CD4-positive, alpha-beta T cell (primary cell): ENCODE measurements around the gene XRCC4. TPM values are rescaled to one million over a fixed set of nuclear protein-coding genes. Genes with fewer than 3 reads are reported as not detected.
A peak's percentile ranks its signal among the peaks of the same experiment; 100 is the strongest.

ENCODE experiments used
- ATAC-seq: fragments of 200-7000 bp; cut with Tn5 transposase; one replicate; pipeline ENCODE4 v1.10.0; 2022; ENCODE audit warnings: mild to moderate bottlenecking; ENCODE audit not compliant: poor library complexity
- CTCF ChIA-PET: fragments of 350-600 bp; sonication (Branson Sonifier 250); formaldehyde crosslinking; loops from one replicate; lab custom pipeline; 2021; ENCODE audit warnings: antibody characterized with exemption, inconsistent platforms; lab: Charles Lee
- POLR2A ChIA-PET: fragments of 350-600 bp; sonication (Branson Sonifier 250); formaldehyde crosslinking; loops from one replicate; lab custom pipeline; 2021; ENCODE audit warnings: antibody characterized with exemption, inconsistent platforms; lab: Charles Lee
- DNase-seq, 14 experiments: peaks; one replicate each; pipeline ENCODE4 v3.0.0-alpha.2; 2013 to 2020; ENCODE audit warnings: mixed read lengths in 2 of 14
- H3K27ac ChIP-seq, 2 donors: one replicate each; pipeline versions ENCODE4 v1.5.1 to v1.7.0; 2013; ENCODE audit warnings: low read length in 2 of 2, low read depth in 1 of 2, mild to moderate bottlenecking in 1 of 2
- H3K27me3 ChIP-seq, 2 experiments: 1 replicate in 1 of 2; 2 replicates in 1 of 2; pipeline versions ENCODE4 v1.6.1 to v1.7.0; 2013; ENCODE audit warnings: low read length in 2 of 2, control low read depth in 1 of 2, mild to moderate bottlenecking in 1 of 2, moderate library complexity in 1 of 2; ENCODE audit not compliant: insufficient read depth in 2 of 2, control insufficient read depth in 1 of 2
- H3K36me3 ChIP-seq: one replicate; pipeline ENCODE4 v1.6.1; 2013; ENCODE audit warnings: low read length, control low read depth; ENCODE audit not compliant: insufficient read depth
- H3K4me1 ChIP-seq: one replicate; pipeline ENCODE4 v1.6.1; 2013; ENCODE audit warnings: low read length, control low read depth; ENCODE audit not compliant: insufficient read depth
- H3K4me3 ChIP-seq: one replicate; pipeline ENCODE4 v1.5.1; 2013; ENCODE audit warnings: mild to moderate bottlenecking, low read length, moderate library complexity
- H3K9me3 ChIP-seq, 2 experiments: 1 replicate in 1 of 2; 2 replicates in 1 of 2; pipeline versions ENCODE4 v1.6.1 to v1.7.0; 2013; ENCODE audit warnings: low read length in 2 of 2, mild to moderate bottlenecking in 2 of 2, control low read depth in 1 of 2, moderate library complexity in 1 of 2; ENCODE audit not compliant: control insufficient read depth in 1 of 2, insufficient read depth in 1 of 2
- H3K27ac Mint-ChIP-seq: one replicate; pipeline ENCODE4 v1.8.0; 2020; ENCODE audit warnings: mixed read lengths
- H3K27me3 Mint-ChIP-seq: one replicate; pipeline ENCODE4 v1.8.0; 2021; ENCODE audit warnings: mixed read lengths
- H3K36me3 Mint-ChIP-seq: one replicate; pipeline ENCODE4 v1.8.0; 2021; ENCODE audit warnings: low read depth, mixed read lengths
- H3K4me1 Mint-ChIP-seq: one replicate; pipeline ENCODE4 v1.8.0; 2021; ENCODE audit warnings: low read depth, mixed read lengths
- H3K4me3 Mint-ChIP-seq: one replicate; pipeline ENCODE4 v1.8.0; 2020; ENCODE audit warnings: mild to moderate bottlenecking, mixed read lengths
- H3K9me3 Mint-ChIP-seq: one replicate; pipeline ENCODE4 v1.8.0; 2020; ENCODE audit warnings: mixed read lengths
- intact Hi-C, 2 experiments: fragments of 100-400 bp; cut with DNase I in 1 of 2; cut with micrococcal nuclease in 1 of 2; formaldehyde crosslinking; loops; one replicate each; pipeline versions ENCODE4 v1.15.1 to v1.9.0; 2023 to 2025; cut with DNase I, micrococcal nuclease
- total RNA-seq, 174 experiments: library from RNA in 2 of 174; stranded (reverse) in 2 of 174; gene quantifications; one replicate each; pipeline ENCODE4 v1.2.3 and lab custom pipeline; 2021 to 2026
- TF ChIP-seq, protein P1 (sequence below): fragments of 200-600 bp; IDR thresholded peaks from one replicate; pipeline ENCODE4 v1.8.0; 2022; ENCODE audit warnings: antibody characterized with exemption, mild to moderate bottlenecking

The XRCC4 gene
- total RNA-seq, 2 experiments from 2014 or later: 1.8 TPM

DNA sequence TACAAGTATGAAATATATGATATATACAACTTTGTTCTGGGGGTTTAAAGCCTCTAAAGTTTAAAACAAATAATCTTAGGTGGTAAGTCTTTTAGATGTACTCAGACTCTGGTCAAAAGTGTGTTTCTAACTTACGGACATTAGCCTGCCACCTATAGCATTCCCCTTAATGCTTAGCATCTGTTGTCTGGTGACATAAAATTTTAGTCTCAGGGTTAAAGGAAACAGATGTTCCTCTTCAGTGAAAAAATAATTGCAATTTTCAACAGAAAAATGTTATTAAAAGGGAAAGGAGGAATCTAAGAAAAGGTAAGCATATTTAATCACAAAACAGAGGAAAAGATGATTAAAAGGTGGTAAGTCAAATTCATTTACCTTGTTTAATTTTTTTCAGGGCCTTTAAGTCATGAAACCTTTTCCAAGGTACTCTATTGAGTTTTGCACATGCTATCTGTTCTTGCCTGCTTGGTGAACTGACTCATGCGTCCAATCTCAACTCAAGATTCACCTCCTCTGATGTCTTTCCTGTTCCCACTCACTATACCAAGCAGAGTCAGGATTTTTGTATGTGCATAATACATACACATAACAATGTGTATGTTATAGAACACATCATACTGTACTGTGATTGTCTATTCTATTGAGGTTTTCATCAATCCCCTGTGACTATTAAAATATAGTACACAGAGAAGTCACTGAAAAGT is 8.1 kb upstream of the XRCC4 start:
- intact Hi-C loops: no loop called here
- no peak for ATAC-seq
- POLR2A ChIA-PET: no interaction called here
- peaks cover 5% of the 10 kb centered on the region for H3K4me1 ChIP-seq
- no peaks in the 10 kb centered on the region for H3K27me3 ChIP-seq
- no peak for DNase-seq
- peaks cover 1% of the 10 kb centered on the region for H3K36me3 ChIP-seq
- H3K9me3 Mint-ChIP-seq: no peaks in the 10 kb centered on the region
- no peak overlapping the region for H3K27ac ChIP-seq
- H3K9me3 ChIP-seq: no peaks in the 10 kb centered on the region
- TF ChIP-seq, protein P1, sequence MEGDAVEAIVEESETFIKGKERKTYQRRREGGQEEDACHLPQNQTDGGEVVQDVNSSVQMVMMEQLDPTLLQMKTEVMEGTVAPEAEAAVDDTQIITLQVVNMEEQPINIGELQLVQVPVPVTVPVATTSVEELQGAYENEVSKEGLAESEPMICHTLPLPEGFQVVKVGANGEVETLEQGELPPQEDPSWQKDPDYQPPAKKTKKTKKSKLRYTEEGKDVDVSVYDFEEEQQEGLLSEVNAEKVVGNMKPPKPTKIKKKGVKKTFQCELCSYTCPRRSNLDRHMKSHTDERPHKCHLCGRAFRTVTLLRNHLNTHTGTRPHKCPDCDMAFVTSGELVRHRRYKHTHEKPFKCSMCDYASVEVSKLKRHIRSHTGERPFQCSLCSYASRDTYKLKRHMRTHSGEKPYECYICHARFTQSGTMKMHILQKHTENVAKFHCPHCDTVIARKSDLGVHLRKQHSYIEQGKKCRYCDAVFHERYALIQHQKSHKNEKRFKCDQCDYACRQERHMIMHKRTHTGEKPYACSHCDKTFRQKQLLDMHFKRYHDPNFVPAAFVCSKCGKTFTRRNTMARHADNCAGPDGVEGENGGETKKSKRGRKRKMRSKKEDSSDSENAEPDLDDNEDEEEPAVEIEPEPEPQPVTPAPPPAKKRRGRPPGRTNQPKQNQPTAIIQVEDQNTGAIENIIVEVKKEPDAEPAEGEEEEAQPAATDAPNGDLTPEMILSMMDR: no peak
- H3K4me1 Mint-ChIP-seq: peaks cover 84% of the 10 kb centered on the region
- H3K4me3 ChIP-seq: no peak overlapping the region
- CTCF ChIA-PET: no interaction called here
- peak overlapping the region; percentile 1 for H3K27ac Mint-ChIP-seq
- no peaks in the 10 kb centered on the region for H3K27me3 Mint-ChIP-seq
- no peak overlapping the region for H3K4me3 Mint-ChIP-seq
- peaks cover 43% of the 10 kb centered on the region for H3K36me3 Mint-ChIP-seq

DNA sequence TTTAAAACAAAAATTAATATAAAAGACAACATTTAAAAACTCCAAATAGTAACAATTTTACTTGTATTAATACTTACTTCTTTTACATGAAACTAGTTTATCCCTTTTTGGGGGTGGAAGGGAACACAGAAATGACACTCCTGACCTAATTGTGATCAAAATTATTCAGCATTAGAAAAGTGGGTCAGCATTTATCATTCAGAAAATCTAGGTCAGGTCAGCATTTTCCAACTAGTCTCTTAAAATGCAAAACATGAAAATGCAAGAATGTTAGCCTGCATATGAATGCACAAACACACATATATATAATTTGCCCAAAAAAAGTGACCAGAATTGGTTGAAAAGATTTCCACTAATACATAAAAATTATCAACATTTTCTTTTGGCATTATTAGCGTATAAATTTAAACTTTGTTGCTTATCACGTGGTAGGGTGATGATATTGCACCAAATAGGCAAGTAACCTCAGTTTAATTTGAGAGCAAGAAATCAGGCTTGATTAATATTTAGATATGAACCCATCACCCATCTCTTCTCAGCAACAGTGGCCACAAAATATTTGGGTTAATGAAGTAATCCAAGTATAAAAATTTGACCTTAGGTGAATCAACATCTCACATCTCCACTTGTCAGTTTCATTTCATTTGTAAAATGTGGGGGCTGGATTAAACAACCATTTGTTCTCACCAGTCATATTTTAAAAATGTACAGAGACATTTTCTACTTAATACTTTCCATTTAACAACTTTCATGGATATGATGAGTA is 5.9 kb upstream of the XRCC4 start:
- Histone ChIP-seq H3K4me3 (no peak overlapping the region), H3K27ac (no peak overlapping the region), H3K9me3 (no peaks in the 10 kb centered on the region), H3K27me3 (no peaks in the 10 kb centered on the region), H3K36me3 (no peaks in the 10 kb centered on the region), H3K4me1 (peaks cover 12% of the 10 kb centered on the region)
- DNase-seq (no peak), ATAC-seq (no peak)
- peaks cover 49% of the 10 kb centered on the region for H3K36me3 Mint-ChIP-seq
- intact Hi-C loops: no loop called here
- ChIA-PET CTCF (no interaction called here), POLR2A (no interaction called here)
- peaks cover 93% of the 10 kb centered on the region for H3K4me1 Mint-ChIP-seq
- H3K27me3 Mint-ChIP-seq: no peaks in the 10 kb centered on the region
- TF ChIP-seq, protein P1: no peak
- no peaks in the 10 kb centered on the region for H3K9me3 Mint-ChIP-seq
- peak overlapping the region; percentile 20 for H3K27ac Mint-ChIP-seq
- peak overlapping the region; percentile 54 for H3K4me3 Mint-ChIP-seq

DNA sequence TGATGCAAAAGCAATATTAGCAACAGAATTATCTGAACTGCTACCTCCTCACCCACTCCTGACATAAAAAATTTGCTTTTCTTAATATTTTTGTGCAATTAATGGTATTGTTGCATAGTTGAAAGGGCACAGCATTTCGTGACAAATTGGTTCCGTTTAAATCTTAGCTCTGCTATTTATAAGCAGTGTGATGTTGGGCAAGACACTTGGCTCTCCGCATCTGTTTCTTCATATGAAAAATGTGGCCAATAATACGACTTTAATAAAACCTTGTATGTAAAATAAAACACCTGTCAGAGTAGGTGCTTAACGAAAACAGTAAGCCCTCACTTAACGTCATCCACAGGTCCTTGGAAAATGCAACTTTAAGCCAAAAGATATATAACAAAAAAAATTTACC is 4.4 kb upstream of the XRCC4 start:
- H3K27ac ChIP-seq: no peak overlapping the region
- ATAC-seq: no peak
- TF ChIP-seq, protein P1: no peak
- Mint-ChIP-seq H3K36me3 (peaks cover 60% of the 10 kb centered on the region), H3K9me3 (no peaks in the 10 kb centered on the region), H3K4me1 (peaks cover 92% of the 10 kb centered on the region), H3K4me3 (no peak overlapping the region), H3K27me3 (no peaks in the 10 kb centered on the region), H3K27ac (no peak overlapping the region)
- intact Hi-C loops: no loop called here
- no peaks in the 10 kb centered on the region for H3K27me3 ChIP-seq
- ChIA-PET POLR2A (no interaction called here), CTCF (no interaction called here)
- no peak overlapping the region for H3K4me3 ChIP-seq
- H3K9me3 ChIP-seq: no peaks in the 10 kb centered on the region
- no peaks in the 10 kb centered on the region for H3K36me3 ChIP-seq
- peaks cover 16% of the 10 kb centered on the region for H3K4me1 ChIP-seq
- DNase-seq: no peak
